HTR-8/SVneo (cell line): ENCODE results near the gene SMYD3.

Source experiments
- DNase-seq: peaks from one replicate; pipeline ENCODE4 v3.0.0; 2011; ENCODE audit warnings: low spot score, mixed read lengths; ENCODE audit not compliant: insufficient read length
- FAIRE-seq: peaks from 2 replicates; lab custom pipeline; 2011; peaks lifted over from hg19 to GRCh38; lab: Jason Lieb, UNC

The SMYD3 gene

GRCh38 chr1:246479061-246479460 lies 28.0 kb downstream of the SMYD3 start:
- DNase-seq (no peak), FAIRE-seq (no peak)

GRCh38 chr1:246477634-246478033 lies 29.4 kb downstream of the SMYD3 start:
- no peak for FAIRE-seq
- DNase-seq: no peak

DNA sequence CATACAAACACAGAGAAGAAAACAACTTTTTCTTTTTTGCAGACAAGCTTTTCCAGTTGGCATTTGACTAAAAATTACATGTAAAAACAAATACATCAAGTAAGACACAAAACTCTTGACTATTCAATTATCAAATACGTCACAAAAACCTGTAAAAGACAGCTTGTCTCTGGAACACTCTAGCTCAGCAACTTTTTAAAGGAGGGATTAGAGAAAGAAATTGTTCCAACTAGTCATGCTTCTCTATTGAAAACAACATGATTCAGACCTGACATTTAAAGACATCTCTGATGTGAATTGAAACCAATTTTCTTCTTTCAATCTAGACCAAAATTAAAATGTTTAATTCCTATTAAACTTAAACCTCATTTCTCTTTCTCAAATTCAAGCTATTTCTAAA lies 30.3 kb downstream of the SMYD3 start:
- DNase-seq (no peak), FAIRE-seq (no peak)

DNA sequence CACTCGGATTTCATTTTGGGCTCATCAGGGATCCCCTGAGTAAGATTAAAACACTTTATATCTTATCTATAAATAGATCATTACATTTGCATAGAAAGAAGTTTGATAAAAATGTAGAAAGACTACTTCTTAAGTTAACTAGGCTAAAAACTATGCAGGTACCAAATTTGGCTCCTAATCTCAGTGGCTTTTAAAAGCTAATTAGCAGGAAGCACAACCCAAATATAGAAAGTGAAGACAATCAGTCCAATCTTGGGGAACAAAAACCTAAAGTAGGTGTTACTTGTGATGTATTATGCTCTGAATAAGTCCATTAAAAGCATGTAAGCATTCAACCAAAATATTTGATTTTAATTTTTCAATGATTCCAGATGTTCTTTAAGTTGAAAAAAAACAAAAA lies 35.4 kb downstream of the SMYD3 start:
- FAIRE-seq: no peak
- no peak for DNase-seq

DNA sequence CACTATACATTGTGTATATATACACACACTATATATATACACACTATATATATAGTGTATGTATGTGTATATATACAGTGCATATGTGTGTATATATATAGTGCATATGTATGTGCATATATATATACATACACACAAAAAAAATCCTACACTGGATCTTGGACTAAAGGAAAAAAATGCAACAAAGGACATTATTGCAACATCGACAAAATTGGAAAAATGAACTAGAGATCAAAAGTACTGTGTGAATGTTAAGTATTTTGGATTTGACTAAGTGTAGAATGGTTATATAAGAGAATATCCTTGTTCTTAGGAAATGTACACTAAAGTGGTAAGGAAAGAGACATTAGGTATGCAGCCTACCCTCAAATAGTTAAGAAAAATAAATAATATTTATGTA lies 36.5 kb downstream of the SMYD3 start:
- FAIRE-seq: no peak
- no peak for DNase-seq

GRCh38 chr1:246462986-246463385 lies 44.1 kb downstream of the SMYD3 start:
- no peak for DNase-seq
- no peak for FAIRE-seq

DNA sequence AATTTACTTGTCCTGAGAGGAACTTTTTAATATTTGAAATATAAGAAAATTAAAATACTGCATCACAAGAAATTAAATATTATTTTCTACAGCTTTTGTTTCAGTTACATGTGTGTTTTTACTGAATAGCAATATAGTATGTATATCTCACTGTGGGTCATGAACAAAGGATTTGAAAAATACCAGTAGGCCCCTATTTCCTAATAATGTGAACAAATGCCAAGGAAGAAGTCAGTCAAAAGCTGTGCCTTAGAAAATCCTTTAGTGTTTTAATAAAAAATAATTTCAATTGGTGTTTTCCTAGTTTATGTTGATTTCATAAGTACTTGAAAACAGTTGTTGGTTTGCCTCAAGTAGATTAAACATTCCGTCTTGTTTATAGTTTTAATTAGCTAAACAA lies 46.7 kb downstream of the SMYD3 start:
- FAIRE-seq (no peak), DNase-seq (no peak)

DNA sequence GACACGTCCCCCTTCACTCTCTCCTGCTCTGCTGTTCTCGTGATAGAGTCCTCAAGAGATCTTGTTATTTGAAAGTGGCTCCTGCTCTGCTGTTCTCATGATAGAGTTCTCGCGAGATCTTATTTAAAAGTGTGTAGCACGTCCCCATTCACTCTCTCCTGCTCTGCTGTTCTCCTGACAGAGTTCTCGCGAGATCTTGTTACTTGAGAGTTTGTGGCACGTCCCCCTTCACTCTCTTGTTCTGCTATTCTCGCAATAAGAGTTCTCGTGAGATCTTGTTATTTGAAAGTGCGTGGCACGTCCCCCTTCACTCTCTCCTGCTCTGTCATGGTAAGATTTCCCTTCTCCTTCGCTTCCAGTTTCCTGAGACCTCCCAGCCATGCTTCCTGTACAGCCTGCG lies 47.9 kb downstream of the SMYD3 start:
- no peak for FAIRE-seq
- no peak for DNase-seq

GRCh38 chr1:246455476-246455875 lies 51.6 kb downstream of the SMYD3 start:
- DNase-seq (no peak), FAIRE-seq (no peak)

DNA sequence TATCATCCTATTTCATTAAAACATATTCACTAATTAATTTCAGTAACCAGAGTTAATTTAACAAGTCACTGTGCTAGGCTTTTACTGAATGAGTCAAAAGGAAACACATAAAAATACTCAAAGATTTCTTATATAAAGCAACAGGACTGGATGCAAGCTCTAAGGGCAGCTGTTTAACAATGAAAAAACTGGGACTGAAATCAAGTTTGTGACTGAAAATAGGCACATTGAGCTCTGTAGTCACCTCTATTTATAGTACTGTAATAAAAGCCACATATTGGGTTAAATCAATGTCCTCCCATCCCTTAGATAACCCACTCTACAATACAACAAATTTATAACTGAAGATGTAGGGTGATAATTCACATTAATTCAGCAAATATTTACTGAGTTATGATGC lies 52.4 kb downstream of the SMYD3 start:
- no peak for FAIRE-seq
- no peak for DNase-seq

- DNase-seq: peak; percentile 47
These were observed 56.3 kb downstream of the SMYD3 start for GRCh38 chr1:246450611-246451251.

GRCh38 chr1:246448373-246448772 lies 58.7 kb downstream of the SMYD3 start:
- no peak for FAIRE-seq
- no peak for DNase-seq

More at GRCh38 chr1:246450611-246451251, 56.3 kb downstream of the SMYD3 start:
- FAIRE-seq: peak; percentile 48

- DNase-seq (no peak), FAIRE-seq (no peak)
These were observed 59.6 kb downstream of the SMYD3 start for GRCh38 chr1:246447501-246447900.

- no peak for DNase-seq
- FAIRE-seq: no peak
These were observed 61.6 kb downstream of the SMYD3 start for GRCh38 chr1:246445503-246445902.

- DNase-seq: no peak
- FAIRE-seq: no peak
These were observed 62.5 kb downstream of the SMYD3 start for GRCh38 chr1:246444617-246445016.

DNA sequence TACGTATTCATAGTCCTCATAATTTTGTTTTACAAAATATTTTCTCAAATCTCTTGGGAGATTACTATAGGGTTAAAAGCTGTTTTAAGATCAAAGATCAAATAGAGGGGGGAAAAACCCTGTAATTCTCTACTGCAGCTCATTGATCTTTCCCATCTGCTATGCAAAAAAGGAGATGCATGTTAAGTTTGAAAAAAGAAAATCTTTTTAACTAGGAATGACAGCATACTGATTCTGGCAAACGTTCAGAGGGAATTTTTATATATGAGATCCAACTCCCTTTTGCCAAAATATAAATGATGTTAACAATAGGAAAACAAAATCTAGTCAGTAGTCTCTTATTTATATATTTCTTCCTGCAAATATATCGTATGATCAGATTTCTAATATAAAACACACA lies 69.1 kb downstream of the SMYD3 start:
- FAIRE-seq: no peak
- DNase-seq: no peak

DNA sequence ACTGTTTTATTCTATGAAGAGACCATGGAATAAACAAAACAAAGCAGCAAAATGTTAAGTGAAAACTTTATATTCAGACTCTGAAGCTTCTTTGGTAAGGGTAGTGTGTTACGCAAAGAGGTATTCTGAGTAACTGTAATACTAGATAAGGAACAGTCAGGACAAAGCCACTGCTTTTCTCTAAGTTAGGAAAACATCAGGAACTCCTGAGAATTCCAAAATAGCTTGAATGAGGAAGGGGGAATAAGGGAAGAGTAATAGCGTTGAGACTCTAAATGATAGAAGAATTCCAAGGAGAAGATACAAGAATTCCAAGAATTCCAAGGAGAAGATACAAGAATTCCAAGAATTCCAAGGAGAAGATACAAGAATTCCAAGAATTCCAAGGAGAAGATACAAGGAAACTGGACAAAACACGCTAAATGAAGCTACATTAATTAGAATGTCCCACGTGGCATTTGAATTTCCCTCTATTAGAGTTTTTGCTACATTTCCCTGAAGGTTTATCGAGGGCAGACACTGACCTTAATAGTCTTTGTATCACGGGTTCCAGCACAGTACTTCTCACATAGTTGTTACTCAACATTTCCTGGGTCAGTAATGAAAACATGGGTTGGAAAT lies 71.5 kb downstream of the SMYD3 start:
- FAIRE-seq (no peak), DNase-seq (no peak)

- FAIRE-seq (no peak), DNase-seq (no peak)
These were observed 72.7 kb downstream of the SMYD3 start for GRCh38 chr1:246434335-246434734.

DNA sequence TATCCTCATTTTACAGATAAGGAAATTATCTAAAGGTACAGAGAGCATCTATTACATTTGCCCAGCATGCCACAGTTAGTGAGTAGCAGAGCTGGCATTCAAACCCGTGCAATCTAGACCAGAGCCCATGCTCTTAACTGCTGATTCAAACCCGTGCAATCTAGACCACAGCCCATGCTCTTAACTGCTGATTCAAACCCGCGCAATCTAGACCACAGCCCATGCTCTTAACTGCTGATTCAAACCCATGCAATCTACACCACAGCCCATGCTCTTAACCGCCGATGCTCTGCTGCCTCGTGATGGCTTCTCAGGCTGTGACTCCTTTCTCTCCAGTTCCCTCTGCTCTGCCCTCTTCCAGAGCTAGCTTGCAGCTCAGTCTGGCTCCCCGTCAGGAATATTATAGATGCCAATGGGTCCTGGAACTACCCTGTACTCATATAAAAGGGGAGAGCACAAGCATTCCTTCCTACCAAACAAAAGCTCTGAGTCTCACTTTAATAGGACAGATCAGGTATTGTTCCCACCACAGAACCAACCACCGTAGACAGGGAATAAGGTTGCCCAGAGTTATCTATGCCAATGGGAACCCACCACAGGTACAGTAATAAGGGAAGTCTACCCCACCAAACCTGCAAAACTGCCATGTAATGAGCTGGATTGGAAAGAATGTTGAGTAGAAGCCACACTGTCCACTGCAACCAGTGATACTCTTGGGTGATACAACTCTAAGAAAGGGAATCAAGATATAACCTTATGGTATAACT lies 78.4 kb downstream of the SMYD3 start:
- FAIRE-seq: peak; percentile 88
- DNase-seq: peak; percentile 40

DNA sequence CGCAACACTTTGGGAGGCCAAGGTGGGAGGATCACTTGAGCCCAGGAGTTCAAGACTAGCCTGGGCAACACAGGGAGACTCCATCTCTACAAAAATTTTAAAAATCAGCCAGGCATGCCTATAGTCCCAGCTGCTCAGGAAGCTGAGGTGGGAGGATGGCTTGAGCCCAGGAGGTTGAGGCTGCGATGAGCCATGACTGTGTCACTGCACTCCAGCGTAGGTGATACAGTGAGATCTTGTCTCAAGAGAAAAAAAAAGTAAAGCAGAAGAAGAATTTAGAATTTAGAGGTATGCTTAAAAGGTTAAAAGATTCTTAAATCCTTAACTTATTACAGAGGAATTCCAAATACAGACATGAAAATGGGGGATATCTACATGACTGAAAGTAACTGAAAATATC lies 79.5 kb downstream of the SMYD3 start:
- FAIRE-seq (peak; percentile 9), DNase-seq (no peak)

DNA sequence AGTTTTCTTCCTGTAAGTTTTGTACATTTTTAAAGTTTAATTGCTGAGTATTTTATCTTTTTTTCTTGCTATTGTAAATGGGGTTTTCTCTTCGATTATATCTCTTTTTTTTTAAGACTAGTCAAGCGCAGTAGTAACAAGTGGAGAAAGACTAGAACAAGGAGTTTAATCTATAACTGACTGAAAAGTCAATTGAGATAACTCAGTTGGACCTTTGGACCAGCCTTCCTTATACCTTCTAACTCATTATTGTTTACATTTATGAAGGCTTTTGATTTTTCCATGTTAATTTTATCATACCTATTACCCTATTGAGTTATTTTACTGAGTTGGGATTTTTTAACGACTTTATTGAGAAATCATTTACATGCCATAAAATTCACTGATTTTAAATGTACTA lies 81.2 kb downstream of the SMYD3 start:
- no peak for DNase-seq
- FAIRE-seq: no peak
